Effector memory CD4-positive, alpha-beta T cell (primary cell): ENCODE results near the gene CYP26B1.

Source experiments
- DNase-seq, 3 donors: peaks; one replicate each; pipeline ENCODE4 v3.0.0-alpha.2; 2020
- H3K27ac ChIP-seq: 2 replicates; pipeline ENCODE4 v1.7.0; 2013; ENCODE audit warnings: mild to moderate bottlenecking, low read length, moderate library complexity; ENCODE audit not compliant: insufficient read depth, poor library complexity, severe bottlenecking
- H3K27me3 ChIP-seq: replicated peaks from 2 replicates; pipeline ENCODE4 v1.7.0; 2013; ENCODE audit warnings: mild to moderate bottlenecking, low read length; ENCODE audit not compliant: insufficient read depth, control insufficient read depth, poor library complexity, severe bottlenecking
- H3K36me3 ChIP-seq: 2 replicates; pipeline ENCODE4 v1.7.0; 2013; ENCODE audit warnings: mild to moderate bottlenecking, low read length, moderate library complexity; ENCODE audit not compliant: control insufficient read depth, insufficient read depth
- H3K4me1 ChIP-seq: 2 replicates; pipeline ENCODE4 v1.7.0; 2013; ENCODE audit warnings: low read length, mild to moderate bottlenecking; ENCODE audit not compliant: control insufficient read depth, insufficient read depth, poor library complexity, severe bottlenecking
- H3K4me3 ChIP-seq: 2 replicates; pipeline ENCODE4 v1.7.0; 2013; ENCODE audit warnings: low read length, low read depth, mild to moderate bottlenecking; ENCODE audit not compliant: insufficient read depth, poor library complexity, severe bottlenecking
- H3K9me3 ChIP-seq: 2 replicates; pipeline ENCODE4 v1.7.0; 2013; ENCODE audit warnings: mild to moderate bottlenecking, low read length, moderate library complexity; ENCODE audit not compliant: control insufficient read depth

The CYP26B1 gene

GRCh38 chr2:72155737-72156136 is 8.1 kb upstream of the CYP26B1 start:
- no peaks in the 10 kb centered on the region for H3K9me3 ChIP-seq
- no peak for DNase-seq
- H3K27me3 ChIP-seq, result no peaks in the 10 kb centered on the region
- no peaks in the 10 kb centered on the region for H3K4me1 ChIP-seq
- no peak overlapping the region for H3K4me3 ChIP-seq
- no peak overlapping the region for H3K27ac ChIP-seq
- H3K36me3 ChIP-seq, result no peaks in the 10 kb centered on the region

GRCh38 chr2:72155151-72155550 is 7.5 kb upstream of the CYP26B1 start:
- peaks cover 5% of the 10 kb centered on the region for H3K27me3 ChIP-seq
- no peak for DNase-seq
- H3K9me3 ChIP-seq, result no peaks in the 10 kb centered on the region
- H3K4me3 ChIP-seq, result no peak overlapping the region
- no peak overlapping the region for H3K27ac ChIP-seq
- H3K36me3 ChIP-seq, result no peaks in the 10 kb centered on the region
- H3K4me1 ChIP-seq, result no peaks in the 10 kb centered on the region

- no peak for DNase-seq
- H3K27me3 ChIP-seq, result peaks cover 10% of the 10 kb centered on the region
- H3K9me3 ChIP-seq, result no peaks in the 10 kb centered on the region
- no peak overlapping the region for H3K4me3 ChIP-seq
- H3K4me1 ChIP-seq, result no peaks in the 10 kb centered on the region
- H3K27ac ChIP-seq, result no peak overlapping the region
- no peaks in the 10 kb centered on the region for H3K36me3 ChIP-seq
These were observed 6.8 kb upstream of the CYP26B1 start for GRCh38 chr2:72154386-72154975.

GRCh38 chr2:72153924-72154323 is 6.3 kb upstream of the CYP26B1 start:
- peaks cover 15% of the 10 kb centered on the region for H3K27me3 ChIP-seq
- H3K36me3 ChIP-seq, result no peaks in the 10 kb centered on the region
- no peak overlapping the region for H3K4me3 ChIP-seq
- H3K27ac ChIP-seq, result no peak overlapping the region
- H3K4me1 ChIP-seq, result peaks cover 3% of the 10 kb centered on the region
- no peak for DNase-seq
- H3K9me3 ChIP-seq, result no peaks in the 10 kb centered on the region

- Histone ChIP-seq H3K27me3 (peaks cover 15% of the 10 kb centered on the region), H3K4me1 (peaks cover 3% of the 10 kb centered on the region)
These were observed 5.5 kb upstream of the CYP26B1 start for GRCh38 chr2:72153026-72153791.

GRCh38 chr2:72150861-72151356 is 3.2 kb upstream of the CYP26B1 start:
- Histone ChIP-seq H3K9me3 (no peaks in the 10 kb centered on the region), H3K4me3 (no peak overlapping the region), H3K4me1 (peaks cover 17% of the 10 kb centered on the region), H3K36me3 (no peaks in the 10 kb centered on the region), H3K27me3 (peaks cover 37% of the 10 kb centered on the region), H3K27ac (no peak overlapping the region)
- no peak for DNase-seq

More at GRCh38 chr2:72153026-72153791, 5.5 kb upstream of the CYP26B1 start:
- no peak for DNase-seq
- Histone ChIP-seq H3K9me3 (no peaks in the 10 kb centered on the region), H3K36me3 (no peaks in the 10 kb centered on the region), H3K4me3 (no peak overlapping the region), H3K27ac (no peak overlapping the region)

GRCh38 chr2:72150157-72150860 is 2.6 kb upstream of the CYP26B1 start:
- Histone ChIP-seq H3K9me3 (no peaks in the 10 kb centered on the region), H3K27me3 (peaks cover 42% of the 10 kb centered on the region), H3K4me1 (peaks cover 23% of the 10 kb centered on the region), H3K36me3 (no peaks in the 10 kb centered on the region), H3K4me3 (peak overlapping the region; percentile 42), H3K27ac (no peak overlapping the region)
- DNase-seq, result peak in 1 of 3 donors; percentile 22

- Histone ChIP-seq H3K36me3 (no peaks in the 10 kb centered on the region), H3K27ac (no peak overlapping the region), H3K9me3 (no peaks in the 10 kb centered on the region), H3K27me3 (peaks cover 45% of the 10 kb centered on the region), H3K4me1 (peaks cover 30% of the 10 kb centered on the region), H3K4me3 (peak overlapping the region; percentile 42)
- DNase-seq, result no peak
These were observed 2.0 kb upstream of the CYP26B1 start for GRCh38 chr2:72149556-72150156.

- Histone ChIP-seq H3K36me3 (no peaks in the 10 kb centered on the region), H3K4me1 (peaks cover 33% of the 10 kb centered on the region), H3K9me3 (no peaks in the 10 kb centered on the region), H3K27me3 (peaks cover 47% of the 10 kb centered on the region), H3K27ac (no peak overlapping the region), H3K4me3 (peak overlapping the region; percentile 42)
- DNase-seq, result no peak
These were observed 1.3 kb upstream of the CYP26B1 start for GRCh38 chr2:72148837-72149555.
